ENCODE results near the gene YIPF6. TPM values are rescaled to one million over a fixed set of nuclear protein-coding genes. Genes with fewer than 3 reads are reported as not detected.

YIPF6 gene
- total and polyA plus RNA-seq, 2 donors (not counting 3 experiments of a cell fraction or from before 2014, with no cell fraction given) = 17.1 to 29.6 TPM

DNA sequence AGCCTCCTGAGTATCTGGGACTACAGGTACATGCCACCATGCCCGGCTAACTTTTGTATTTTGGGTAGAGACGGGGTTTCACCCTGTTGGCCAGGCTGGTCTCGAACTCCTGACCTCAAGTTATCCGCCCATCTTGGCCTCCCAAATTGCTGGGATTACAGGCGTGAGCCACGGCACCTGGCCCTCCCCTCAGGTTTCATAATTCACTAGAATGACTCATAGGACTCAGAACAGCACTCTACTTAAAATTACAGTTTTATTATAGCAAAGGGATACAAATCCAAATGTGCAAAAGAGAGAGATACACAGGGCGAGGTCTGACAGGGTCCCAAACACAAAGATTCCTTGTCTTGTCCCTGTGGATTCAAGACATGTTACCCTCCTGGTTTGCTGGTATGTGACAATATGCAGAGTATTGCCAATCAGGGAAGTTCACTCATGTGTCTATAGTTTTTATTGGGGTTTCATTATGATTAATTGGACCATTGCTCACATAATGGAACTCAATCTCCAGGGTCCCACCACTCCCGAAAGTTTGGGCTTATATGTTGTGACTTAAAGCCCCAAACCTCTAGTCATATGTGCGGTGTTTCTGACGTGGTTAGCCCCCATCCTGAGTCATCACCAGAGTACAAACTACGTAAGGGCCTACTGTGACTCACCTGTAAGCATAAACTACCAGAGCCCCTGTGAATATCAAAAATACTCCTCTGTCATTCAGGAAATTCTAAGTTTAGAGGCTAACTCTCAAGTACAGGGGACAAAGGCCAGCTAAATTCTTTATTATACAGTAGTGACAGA, 5.2 kb downstream of the YIPF6 start:
- Histone ChIP-seq H2AFZ (ENCODE audit: low read depth, low read length) (no peak overlapping the region), H3K9ac (replicated peaks; ENCODE audit: extremely low read depth, insufficient read depth, low read length) (no peak overlapping the region), H3K4me3 (replicated peaks in 1 of 3; ENCODE audit: insufficient read depth in 1 of 3, low read depth in 1 of 3, low read length in 3 of 3) (no peak overlapping the region), H3K27me3 (ENCODE audit: control insufficient read depth in 2 of 2, insufficient read depth in 2 of 2, low read length in 2 of 2) (no peaks in the 10 kb centered on the region), H3K9me1 (replicated peaks; ENCODE audit: control insufficient read depth, extremely low read depth, insufficient read depth, low read length) (no peaks in the 10 kb centered on the region), H3K9me3 (replicated peaks; ENCODE audit: control insufficient read depth, insufficient read depth, low read length) (no peaks in the 10 kb centered on the region), H3K79me2 (ENCODE audit: control insufficient read depth, insufficient read depth, low read length) (peaks cover 55% of the 10 kb centered on the region), H4K20me1 (replicated peaks; ENCODE audit: control insufficient read depth, extremely low read depth, insufficient read depth, low read length) (no peaks in the 10 kb centered on the region), H3K4me2 (ENCODE audit: insufficient read depth, low read length) (no peak overlapping the region), H3K36me3 (ENCODE audit: control insufficient read depth in 2 of 2, extremely low read depth in 1 of 2, insufficient read depth in 2 of 2, low read length in 2 of 2) (no peaks in the 10 kb centered on the region), H3K4me1 (ENCODE audit: control insufficient read depth, extremely low read depth, insufficient read depth, low read length) (peaks cover 2% of the 10 kb centered on the region), H3K27ac (ENCODE audit: insufficient read depth, low read depth, low read length) (peak overlapping the region; percentile 34)
- no TSS peak for BruUV-seq (replicated peaks)
- TF ChIP-seq POLR2A (IDR thresholded peaks at IDR 0.05; ENCODE audit: low read depth, low read length) = no peak
- TF ChIP-seq MAX (IDR thresholded peaks at IDR 0.05; ENCODE audit: insufficient read depth, insufficient read length) = no peak
- FAIRE-seq (no peak), DNase-seq (ENCODE audit: low read depth, low spot score) (peak; percentile 2)
- dilution Hi-C loops (cut with MboI; ENCODE audit: extremely low pct_ligation_motif_present, low sequenced_read_pairs) (no loop called here), intact Hi-C loops (cut with micrococcal nuclease) (no loop called here)
- CTCF ChIA-PET = interaction anchor here (1.4 kb wide), 1 partner anchor 207 kb away, joined by 5 read pairs; no protein-coding TSS in a partner anchor
- POLR2A ChIA-PET = no interaction called here

DNA sequence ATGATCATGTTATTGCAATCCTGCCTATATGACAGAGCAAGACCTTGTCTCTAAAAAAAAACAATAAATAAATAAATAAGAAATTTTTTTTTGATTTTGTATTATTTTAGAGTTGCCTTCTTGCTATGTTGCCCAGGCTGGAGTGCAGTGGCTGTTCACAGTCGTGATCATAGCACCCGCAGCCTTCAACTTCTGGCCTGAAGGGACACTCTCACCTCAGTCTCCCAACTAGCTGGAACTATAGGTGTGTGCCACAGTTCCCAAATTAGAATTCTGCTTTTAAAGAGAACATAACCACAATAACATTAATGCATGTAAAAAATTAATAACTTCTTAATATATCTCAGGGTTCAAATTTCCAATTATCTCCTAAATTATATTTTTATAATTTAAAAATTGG, 7.8 kb downstream of the YIPF6 start:
- Histone ChIP-seq H3K27ac (ENCODE audit: insufficient read depth, low read depth, low read length) (no peak overlapping the region), H3K4me1 (ENCODE audit: control insufficient read depth, extremely low read depth, insufficient read depth, low read length) (no peaks in the 10 kb centered on the region), H3K9me1 (replicated peaks; ENCODE audit: control insufficient read depth, extremely low read depth, insufficient read depth, low read length) (no peaks in the 10 kb centered on the region), H3K9ac (replicated peaks; ENCODE audit: extremely low read depth, insufficient read depth, low read length) (no peak overlapping the region), H3K4me3 (replicated peaks in 1 of 3; ENCODE audit: insufficient read depth in 1 of 3, low read depth in 1 of 3, low read length in 3 of 3) (no peak overlapping the region), H3K79me2 (ENCODE audit: control insufficient read depth, insufficient read depth, low read length) (peaks cover 38% of the 10 kb centered on the region), H2AFZ (ENCODE audit: low read depth, low read length) (no peak overlapping the region), H3K27me3 (ENCODE audit: control insufficient read depth in 2 of 2, insufficient read depth in 2 of 2, low read length in 2 of 2) (no peaks in the 10 kb centered on the region), H3K36me3 (ENCODE audit: control insufficient read depth in 2 of 2, extremely low read depth in 1 of 2, insufficient read depth in 2 of 2, low read length in 2 of 2) (no peaks in the 10 kb centered on the region), H3K4me2 (ENCODE audit: insufficient read depth, low read length) (no peak overlapping the region), H4K20me1 (replicated peaks; ENCODE audit: control insufficient read depth, extremely low read depth, insufficient read depth, low read length) (no peaks in the 10 kb centered on the region), H3K9me3 (replicated peaks; ENCODE audit: control insufficient read depth, insufficient read depth, low read length) (no peaks in the 10 kb centered on the region)
- FAIRE-seq (no peak), DNase-seq (ENCODE audit: low read depth, low spot score) (no peak)
- TF ChIP-seq, protein P1, sequence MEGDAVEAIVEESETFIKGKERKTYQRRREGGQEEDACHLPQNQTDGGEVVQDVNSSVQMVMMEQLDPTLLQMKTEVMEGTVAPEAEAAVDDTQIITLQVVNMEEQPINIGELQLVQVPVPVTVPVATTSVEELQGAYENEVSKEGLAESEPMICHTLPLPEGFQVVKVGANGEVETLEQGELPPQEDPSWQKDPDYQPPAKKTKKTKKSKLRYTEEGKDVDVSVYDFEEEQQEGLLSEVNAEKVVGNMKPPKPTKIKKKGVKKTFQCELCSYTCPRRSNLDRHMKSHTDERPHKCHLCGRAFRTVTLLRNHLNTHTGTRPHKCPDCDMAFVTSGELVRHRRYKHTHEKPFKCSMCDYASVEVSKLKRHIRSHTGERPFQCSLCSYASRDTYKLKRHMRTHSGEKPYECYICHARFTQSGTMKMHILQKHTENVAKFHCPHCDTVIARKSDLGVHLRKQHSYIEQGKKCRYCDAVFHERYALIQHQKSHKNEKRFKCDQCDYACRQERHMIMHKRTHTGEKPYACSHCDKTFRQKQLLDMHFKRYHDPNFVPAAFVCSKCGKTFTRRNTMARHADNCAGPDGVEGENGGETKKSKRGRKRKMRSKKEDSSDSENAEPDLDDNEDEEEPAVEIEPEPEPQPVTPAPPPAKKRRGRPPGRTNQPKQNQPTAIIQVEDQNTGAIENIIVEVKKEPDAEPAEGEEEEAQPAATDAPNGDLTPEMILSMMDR (IDR thresholded peaks at IDR 0.05; ENCODE audit: extremely low read depth in 1 of 2, insufficient read depth in 1 of 2, low read depth in 1 of 2, low read length in 2 of 2) = no peak
- no peak for TF ChIP-seq GATA2 (IDR thresholded peaks at IDR 0.05; ENCODE audit: insufficient read depth, insufficient read length, low read depth, low read length)
- no peak for TF ChIP-seq MYC (IDR thresholded peaks at IDR 0.05; ENCODE audit: low read depth, low read length)
- no peak for TF ChIP-seq FOS (IDR thresholded peaks at IDR 0.05; ENCODE audit: borderline replicate concordance, insufficient read depth, low read length)
- no peak for TF ChIP-seq EZH2 (IDR thresholded peaks at IDR 0.05; ENCODE audit: borderline replicate concordance, low read depth, low read length, severe bottlenecking)
- no peak for TF ChIP-seq POLR2AphosphoS5 (IDR thresholded peaks at IDR 0.05; ENCODE audit: insufficient read depth, low read depth, low read length)
- no peak for TF ChIP-seq POLR2A (IDR thresholded peaks at IDR 0.05; ENCODE audit: low read depth, low read length)
- TF ChIP-seq JUN (IDR thresholded peaks at IDR 0.05; ENCODE audit: borderline replicate concordance, insufficient read depth, insufficient read length, low read depth) = no peak
- TF ChIP-seq MAX (IDR thresholded peaks at IDR 0.05; ENCODE audit: insufficient read depth, insufficient read length) = no peak
- ChIA-PET POLR2A (interaction anchor here (0.7 kb wide), 1 partner anchor 308 kb away, joined by 3 read pairs; no protein-coding TSS in a partner anchor), CTCF (interaction anchor here (1.0 to 1.4 kb wide), 2 partner anchors 15 to 204 kb away, joined by 3 to 7 read pairs; no protein-coding TSS in a partner anchor)
- intact Hi-C loops (cut with micrococcal nuclease) (no loop called here), dilution Hi-C loops (cut with MboI; ENCODE audit: extremely low pct_ligation_motif_present, low sequenced_read_pairs) (no loop called here)
- no TSS peak for BruUV-seq (replicated peaks)
